Natural killer cell (primary cell): ENCODE measurements around the gene GALNT11. TPM values are rescaled to one million over a fixed set of nuclear protein-coding genes. Genes with fewer than 3 reads are reported as not detected.
A peak's percentile ranks its signal among the peaks of the same experiment; 100 is the strongest.

Experiments
- ATAC-seq, 3 donors: fragments of 150-1000 bp in 2 of 3; fragments of 200-7000 bp in 1 of 3; cut with Tn5 transposase; 1 replicate in 1 of 3; 2 replicates in 2 of 3; pipeline ENCODE4 v1.10.0; 2021; ENCODE audit warnings: mild to moderate bottlenecking in 2 of 3, moderate library complexity in 2 of 3
- DNase-seq, 2 donors: peaks; one replicate each; pipeline versions ENCODE4 v3.0.0 to v3.0.0-alpha.2; 2013 to 2021; ENCODE audit warnings: mixed read lengths in 1 of 2
- H3K27ac ChIP-seq: one replicate; pipeline ENCODE4 v1.5.1; 2013; ENCODE audit warnings: mild to moderate bottlenecking, low read length
- H3K27me3 ChIP-seq: one replicate; pipeline ENCODE4 v1.6.1; 2013; ENCODE audit warnings: low read length; ENCODE audit not compliant: control insufficient read depth, insufficient read depth
- H3K36me3 ChIP-seq: one replicate; pipeline ENCODE4 v1.6.1; 2013; ENCODE audit warnings: low read length; ENCODE audit not compliant: control insufficient read depth, insufficient read depth
- H3K4me1 ChIP-seq: one replicate; pipeline ENCODE4 v1.6.1; 2013; ENCODE audit warnings: low read length; ENCODE audit not compliant: control insufficient read depth, insufficient read depth
- H3K4me3 ChIP-seq: one replicate; pipeline ENCODE4 v1.5.1; 2013; ENCODE audit warnings: low read length
- H3K9me3 ChIP-seq: one replicate; pipeline ENCODE4 v1.6.1; 2013; ENCODE audit warnings: low read length; ENCODE audit not compliant: control insufficient read depth, insufficient read depth
- H3K27ac Mint-ChIP-seq, 2 donors: one replicate each; pipeline ENCODE4 v1.8.0; 2022; ENCODE audit warnings: mild to moderate bottlenecking in 2 of 2, mixed read lengths in 2 of 2, moderate library complexity in 1 of 2
- H3K27me3 Mint-ChIP-seq, 2 donors: one replicate each; pipeline ENCODE4 v1.8.0; 2022; ENCODE audit warnings: low read depth in 2 of 2, mixed read lengths in 2 of 2
- H3K36me3 Mint-ChIP-seq: one replicate; pipeline ENCODE4 v1.8.0; 2022; ENCODE audit warnings: mixed read lengths
- H3K4me1 Mint-ChIP-seq, 2 donors: one replicate each; pipeline ENCODE4 v1.8.0; 2022; ENCODE audit warnings: mixed read lengths in 2 of 2
- H3K4me3 Mint-ChIP-seq: one replicate; pipeline ENCODE4 v1.8.0; 2022; ENCODE audit warnings: mild to moderate bottlenecking, moderate library complexity, mixed read lengths
- H3K9me3 Mint-ChIP-seq, 2 donors: one replicate each; pipeline ENCODE4 v1.8.0; 2022; ENCODE audit warnings: mixed read lengths in 2 of 2
- WGBS: methylation state at CpG from one replicate; pipeline ENCODE4 v1.1.7; 2013; ENCODE audit warnings: missing lambda C conversion rate; ENCODE audit not compliant: insufficient coverage; 5-methylcytosine and 5-hydroxymethylcytosine counted together
- intact Hi-C: fragments of 100-400 bp; cut with micrococcal nuclease; formaldehyde crosslinking; loops from one replicate; pipeline ENCODE4 v1.14.2; 2022
- total RNA-seq, 4 donors: library from RNA; stranded (reverse); fragments of 120-200 nt in 1 of 4; gene quantifications; one replicate each; pipeline versions ENCODE4 v1.2.3 to v1.2.4, GENCODE V29; 2013 to 2022
- TF ChIP-seq, protein P1 (sequence below): fragments of 200-600 bp; IDR thresholded peaks from one replicate; pipeline ENCODE4 v1.8.0; 2022; ENCODE audit warnings: antibody characterized with exemption

GALNT11 gene
- total RNA-seq, 3 donors from 2014 or later (not counting 1 experiment from before 2014, with no cell fraction given) = 31.7 to 50.2 (median 44.0) TPM

DNA sequence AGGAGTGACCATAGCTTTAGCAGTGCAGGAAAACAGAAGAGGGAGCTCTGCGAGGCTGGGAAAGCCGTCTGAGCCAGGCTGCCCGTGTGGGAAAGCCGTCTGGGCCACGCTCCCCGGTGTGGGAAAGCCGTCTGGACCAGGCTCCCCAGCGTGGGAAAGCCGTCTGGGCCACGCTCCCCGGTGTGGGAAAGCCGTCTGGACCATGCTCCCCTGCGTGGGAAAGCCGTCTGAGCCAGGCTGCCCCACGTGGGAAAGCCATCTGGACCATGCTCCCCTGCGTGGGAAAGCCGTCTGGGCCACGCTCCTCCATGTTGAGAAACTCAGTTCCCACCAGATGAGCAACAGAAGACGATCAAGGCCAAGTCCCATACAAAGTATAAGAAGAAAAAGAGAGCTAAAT lies 101.8 kb downstream of the GALNT11 start:
- H3K27ac Mint-ChIP-seq = peak overlapping the region; percentile 7 to 13
- Histone ChIP-seq H3K9me3 (peaks cover 6% of the 10 kb centered on the region), H3K4me1 (no peaks in the 10 kb centered on the region), H3K27ac (no peak overlapping the region), H3K4me3 (no peak overlapping the region), H3K36me3 (peaks cover 52% of the 10 kb centered on the region), H3K27me3 (no peaks in the 10 kb centered on the region)
- H3K36me3 Mint-ChIP-seq = peaks cover 34% of the 10 kb centered on the region
- DNase-seq = no peak
- no peaks in the 10 kb centered on the region for H3K9me3 Mint-ChIP-seq
- WGBS = 96% methylated on average over 19 of the region's 19 CpGs
- ATAC-seq = no peak
- H3K4me1 Mint-ChIP-seq = peaks cover 6 to 15% of the 10 kb centered on the region in 2 donors
- no peaks in the 10 kb centered on the region for H3K27me3 Mint-ChIP-seq
- TF ChIP-seq, protein P1, sequence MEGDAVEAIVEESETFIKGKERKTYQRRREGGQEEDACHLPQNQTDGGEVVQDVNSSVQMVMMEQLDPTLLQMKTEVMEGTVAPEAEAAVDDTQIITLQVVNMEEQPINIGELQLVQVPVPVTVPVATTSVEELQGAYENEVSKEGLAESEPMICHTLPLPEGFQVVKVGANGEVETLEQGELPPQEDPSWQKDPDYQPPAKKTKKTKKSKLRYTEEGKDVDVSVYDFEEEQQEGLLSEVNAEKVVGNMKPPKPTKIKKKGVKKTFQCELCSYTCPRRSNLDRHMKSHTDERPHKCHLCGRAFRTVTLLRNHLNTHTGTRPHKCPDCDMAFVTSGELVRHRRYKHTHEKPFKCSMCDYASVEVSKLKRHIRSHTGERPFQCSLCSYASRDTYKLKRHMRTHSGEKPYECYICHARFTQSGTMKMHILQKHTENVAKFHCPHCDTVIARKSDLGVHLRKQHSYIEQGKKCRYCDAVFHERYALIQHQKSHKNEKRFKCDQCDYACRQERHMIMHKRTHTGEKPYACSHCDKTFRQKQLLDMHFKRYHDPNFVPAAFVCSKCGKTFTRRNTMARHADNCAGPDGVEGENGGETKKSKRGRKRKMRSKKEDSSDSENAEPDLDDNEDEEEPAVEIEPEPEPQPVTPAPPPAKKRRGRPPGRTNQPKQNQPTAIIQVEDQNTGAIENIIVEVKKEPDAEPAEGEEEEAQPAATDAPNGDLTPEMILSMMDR = no peak
- H3K4me3 Mint-ChIP-seq = no peak overlapping the region
- intact Hi-C loops = no loop called here

DNA sequence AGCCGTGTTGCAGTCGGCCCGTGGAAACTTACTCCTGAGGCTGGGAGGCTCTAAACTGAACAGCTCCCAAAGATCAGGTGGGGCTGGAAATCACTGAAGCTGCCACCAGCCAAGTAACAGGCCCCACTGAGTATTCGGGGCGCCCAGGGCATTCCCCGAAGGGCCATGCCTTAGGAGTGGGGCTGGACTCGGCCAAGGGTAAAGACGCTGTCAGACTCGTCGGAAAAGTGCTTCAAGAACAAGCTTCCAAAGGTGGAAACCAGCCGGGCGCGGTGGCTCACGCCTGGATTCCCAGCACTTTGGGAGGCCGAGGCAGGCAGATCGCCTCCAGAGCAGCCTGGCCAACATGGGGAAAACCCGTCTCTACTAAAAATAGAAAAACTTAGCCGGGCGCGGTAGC lies 102.8 kb downstream of the GALNT11 start:
- no peak overlapping the region for H3K27ac Mint-ChIP-seq
- peaks cover 24% of the 10 kb centered on the region for H3K36me3 Mint-ChIP-seq
- ATAC-seq = no peak
- H3K4me1 Mint-ChIP-seq = peaks cover 0 to 15% of the 10 kb centered on the region in 2 donors
- Histone ChIP-seq H3K4me3 (no peak overlapping the region), H3K27ac (no peak overlapping the region), H3K9me3 (peaks cover 6% of the 10 kb centered on the region), H3K4me1 (no peaks in the 10 kb centered on the region), H3K36me3 (peaks cover 43% of the 10 kb centered on the region), H3K27me3 (no peaks in the 10 kb centered on the region)
- DNase-seq = no peak
- H3K4me3 Mint-ChIP-seq = no peak overlapping the region
- intact Hi-C loops = no loop called here
- H3K27me3 Mint-ChIP-seq = no peaks in the 10 kb centered on the region
- TF ChIP-seq, protein P1 = no peak
- no peaks in the 10 kb centered on the region for H3K9me3 Mint-ChIP-seq
- 97% methylated on average over 20 of the region's 20 CpGs for WGBS

DNA sequence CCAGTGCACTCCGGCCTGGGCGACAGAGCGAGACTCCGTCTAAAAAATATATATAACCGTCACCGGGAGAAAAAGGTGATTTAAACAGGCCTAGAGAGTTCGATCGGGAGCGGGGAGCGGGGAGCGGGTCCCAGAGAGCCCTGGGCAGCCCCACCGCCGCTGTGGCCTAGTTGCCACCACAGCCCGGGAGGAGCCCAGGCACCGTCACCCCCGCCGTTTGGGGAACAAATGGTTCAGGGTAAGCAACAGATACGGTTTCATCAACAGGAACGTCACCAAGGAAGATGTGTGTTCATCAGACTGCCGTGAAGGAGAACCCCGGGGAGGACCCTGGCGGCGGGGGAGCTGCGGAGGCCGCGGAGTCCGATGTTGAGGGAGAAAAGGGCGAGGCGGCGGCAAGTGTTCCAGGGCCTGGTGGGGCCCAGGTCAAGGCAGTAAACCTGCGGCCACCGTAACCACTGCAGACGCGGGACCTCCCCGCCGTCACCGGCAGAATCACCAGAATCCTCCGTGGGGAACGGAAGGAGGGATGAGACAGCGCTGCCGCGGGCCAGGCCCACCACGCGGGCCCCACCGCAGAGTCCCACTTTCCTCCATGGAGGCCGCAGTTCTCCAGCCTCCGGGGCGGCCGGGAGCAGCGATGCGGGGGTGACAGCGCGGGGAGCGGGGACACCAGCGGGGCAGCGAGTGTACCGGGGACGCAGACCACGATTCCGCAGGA lies 103.4 kb downstream of the GALNT11 start:
- Histone ChIP-seq H3K9me3 (peaks cover 6% of the 10 kb centered on the region), H3K27me3 (no peaks in the 10 kb centered on the region), H3K36me3 (peaks cover 40% of the 10 kb centered on the region), H3K27ac (no peak overlapping the region), H3K4me3 (no peak overlapping the region), H3K4me1 (no peaks in the 10 kb centered on the region)
- ATAC-seq = no peak
- TF ChIP-seq, protein P1 = no peak
- H3K27ac Mint-ChIP-seq = no peak overlapping the region
- H3K4me3 Mint-ChIP-seq = no peak overlapping the region
- H3K4me1 Mint-ChIP-seq = peaks cover 0 to 15% of the 10 kb centered on the region in 2 donors
- intact Hi-C loops = no loop called here
- H3K27me3 Mint-ChIP-seq = no peaks in the 10 kb centered on the region
- peaks cover 17% of the 10 kb centered on the region for H3K36me3 Mint-ChIP-seq
- WGBS = 99% methylated on average over 60 of the region's 60 CpGs
- H3K9me3 Mint-ChIP-seq = no peaks in the 10 kb centered on the region
- DNase-seq = no peak

DNA sequence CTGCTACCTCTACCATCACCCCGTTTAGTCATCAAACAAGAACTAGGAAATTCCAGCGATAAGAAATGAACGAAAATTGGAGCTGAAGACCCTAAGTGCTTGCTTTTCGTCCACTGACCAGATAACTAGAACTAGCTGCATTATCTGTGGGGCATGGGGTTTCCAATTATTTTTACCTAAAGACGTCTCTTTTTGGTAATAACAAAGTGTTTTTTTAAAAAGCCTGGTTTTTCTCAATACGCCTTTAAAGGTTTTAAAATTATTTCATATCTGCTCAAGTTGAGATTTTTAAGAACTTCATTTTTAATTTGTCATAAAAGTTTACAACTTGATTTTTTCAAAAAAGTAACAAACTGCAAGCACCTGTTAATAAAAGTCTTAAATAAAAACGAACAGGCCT lies 104.2 kb downstream of the GALNT11 start:
- TF ChIP-seq, protein P1 = no peak
- Mint-ChIP-seq H3K4me1 (peaks cover 0 to 15% of the 10 kb centered on the region in 2 donors), H3K4me3 (no peak overlapping the region), H3K36me3 (peaks cover 9% of the 10 kb centered on the region), H3K27ac (no peak overlapping the region), H3K9me3 (no peaks in the 10 kb centered on the region), H3K27me3 (no peaks in the 10 kb centered on the region)
- intact Hi-C loops = no loop called here
- no peak overlapping the region for H3K4me3 ChIP-seq
- no peak overlapping the region for H3K27ac ChIP-seq
- H3K27me3 ChIP-seq = no peaks in the 10 kb centered on the region
- peaks cover 3% of the 10 kb centered on the region for H3K9me3 ChIP-seq
- peaks cover 37% of the 10 kb centered on the region for H3K36me3 ChIP-seq
- 97% methylated on average over 5 of the region's 7 CpGs for WGBS
- DNase-seq (no peak), ATAC-seq (no peak)
- no peaks in the 10 kb centered on the region for H3K4me1 ChIP-seq
